NOMO-1 (cell line): Measurements from ENCODE around the gene ZNF580.

ENCODE experiments used
- DNase-seq, 2 experiments: peaks; one replicate each; lab custom pipeline; 2025; ENCODE audit not compliant: unreplicated experiment in 2 of 2; lab: John Stamatoyannopoulos, UW

The ZNF580 gene

GRCh38 chr19:55688422-55689218 is 47.8 kb downstream of the ZNF580 start:
- no peak for DNase-seq

GRCh38 chr19:55689411-55690108 is 48.8 kb downstream of the ZNF580 start:
- DNase-seq: no peak

GRCh38 chr19:55690109-55690768 is 49.4 kb downstream of the ZNF580 start:
- DNase-seq: no peak

- DNase-seq: no peak
Observed at GRCh38 chr19:55690769-55691545, 50.2 kb downstream of the ZNF580 start.

GRCh38 chr19:55691561-55692481 is 51.0 kb downstream of the ZNF580 start:
- no peak for DNase-seq

- DNase-seq: no peak
Observed at GRCh38 chr19:55692681-55693081, 51.9 kb downstream of the ZNF580 start.
